Measurements from ENCODE around the gene TERB1.

The TERB1 gene, protein sequence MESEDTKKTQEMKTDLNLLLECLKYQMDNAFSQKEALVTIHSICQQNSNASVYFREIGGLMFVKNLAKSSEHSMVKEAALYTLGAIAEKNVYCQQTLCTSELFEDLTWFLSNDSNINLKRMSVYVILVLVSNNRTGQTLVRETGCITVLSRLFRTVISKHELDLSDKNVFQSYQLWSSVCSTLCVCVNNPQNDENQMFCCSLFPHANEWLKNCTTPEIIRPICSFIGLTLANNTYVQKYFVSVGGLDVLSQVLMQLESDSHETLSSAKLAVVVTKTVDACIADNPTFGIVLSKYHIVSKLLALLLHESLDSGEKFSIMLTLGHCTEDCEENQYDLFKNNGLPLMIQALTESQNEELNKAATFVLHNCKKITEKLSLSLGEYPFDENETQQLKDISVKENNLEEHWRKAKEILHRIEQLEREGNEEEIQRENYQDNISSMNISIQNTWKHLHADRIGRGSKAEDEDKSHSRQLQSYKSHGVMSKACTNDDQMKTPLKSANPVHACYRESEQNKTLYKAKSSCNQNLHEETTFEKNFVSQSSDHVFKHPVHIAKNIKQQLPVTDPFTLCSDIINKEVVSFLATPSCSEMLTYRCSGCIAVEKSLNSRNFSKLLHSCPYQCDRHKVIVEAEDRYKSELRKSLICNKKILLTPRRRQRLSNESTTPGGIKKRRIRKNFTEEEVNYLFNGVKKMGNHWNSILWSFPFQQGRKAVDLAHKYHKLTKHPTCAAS

DNA sequence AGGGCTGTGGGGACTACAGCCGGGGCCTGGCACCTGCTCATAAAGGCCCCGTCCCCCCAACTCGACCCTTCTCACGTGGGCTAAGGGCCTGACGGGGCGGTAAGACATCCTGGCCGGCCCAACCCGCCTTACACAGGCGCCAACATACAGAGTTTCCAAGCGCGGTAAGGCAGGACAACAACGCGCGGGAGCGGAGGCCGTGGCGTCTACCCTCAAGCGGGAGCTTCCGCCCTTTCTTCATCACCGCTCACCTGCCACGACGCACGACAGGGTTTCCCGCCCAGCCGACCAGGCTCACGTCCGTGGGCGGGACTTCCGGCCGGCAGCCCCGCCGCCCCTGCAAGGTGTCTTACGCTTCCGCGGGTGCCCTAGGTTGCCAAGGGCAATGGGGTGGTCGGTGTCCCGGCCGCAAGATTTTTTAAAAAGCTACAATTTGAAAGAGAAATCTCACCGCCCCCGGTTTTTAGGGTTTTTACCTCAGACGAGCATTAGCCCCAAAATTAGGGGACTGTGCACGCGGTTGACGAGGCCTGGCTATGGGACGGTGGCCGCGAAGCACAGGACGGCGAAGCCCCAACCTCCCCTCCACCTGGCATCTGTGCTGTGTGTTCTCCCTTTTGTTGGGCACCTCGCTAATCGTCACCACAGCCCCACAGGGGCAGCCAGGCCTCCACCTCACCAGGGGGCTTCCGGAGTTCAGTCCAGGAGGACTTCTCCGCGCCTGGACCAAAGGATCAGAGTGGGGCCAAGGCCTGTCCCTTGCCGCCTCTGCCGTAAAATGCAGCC is at the start of gene TERB1:
Gene TERB1, minus strand, starts transcription at position 265 of the 786 bp plus-strand sequence. CDS start 4,786 bp downstream, outside the sequence.
- no peak for DNase-seq (ENCODE audit: low spot score)

DNA sequence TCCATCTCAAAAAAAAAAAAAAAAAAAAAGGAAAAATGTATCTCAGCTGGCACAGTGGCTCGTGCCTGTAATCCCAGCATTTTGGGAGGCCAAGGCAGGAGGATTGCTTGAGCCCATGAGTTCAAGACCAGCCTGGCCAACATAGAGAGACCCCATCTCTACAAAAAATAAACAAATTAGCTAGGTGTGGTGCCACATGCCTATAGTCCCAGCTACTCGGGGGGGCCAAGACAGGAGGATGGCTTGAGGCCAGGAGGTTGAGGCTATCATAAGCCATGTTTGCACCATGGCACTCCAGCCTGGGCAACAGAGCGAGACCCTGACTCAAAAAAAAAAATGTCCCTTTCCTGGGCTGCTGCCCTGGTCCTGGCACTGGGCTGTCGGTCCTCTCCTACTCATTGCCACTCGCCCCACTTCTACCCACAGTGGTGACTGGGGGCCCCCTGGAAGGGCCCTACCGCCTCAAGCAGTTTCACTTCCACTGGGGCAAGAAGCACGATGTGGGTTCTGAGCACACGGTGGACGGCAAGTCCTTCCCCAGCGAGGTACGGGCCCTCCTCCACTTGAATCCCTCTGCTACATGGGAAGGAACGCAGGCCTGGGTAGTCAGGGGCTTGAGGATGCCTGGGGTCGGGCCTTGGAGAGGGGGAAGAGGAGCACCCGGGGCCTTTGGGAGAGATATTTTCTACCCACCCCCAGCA is 48.9 kb upstream of the TERB1 start:
- no peak for DNase-seq (ENCODE audit: low spot score)

DNA sequence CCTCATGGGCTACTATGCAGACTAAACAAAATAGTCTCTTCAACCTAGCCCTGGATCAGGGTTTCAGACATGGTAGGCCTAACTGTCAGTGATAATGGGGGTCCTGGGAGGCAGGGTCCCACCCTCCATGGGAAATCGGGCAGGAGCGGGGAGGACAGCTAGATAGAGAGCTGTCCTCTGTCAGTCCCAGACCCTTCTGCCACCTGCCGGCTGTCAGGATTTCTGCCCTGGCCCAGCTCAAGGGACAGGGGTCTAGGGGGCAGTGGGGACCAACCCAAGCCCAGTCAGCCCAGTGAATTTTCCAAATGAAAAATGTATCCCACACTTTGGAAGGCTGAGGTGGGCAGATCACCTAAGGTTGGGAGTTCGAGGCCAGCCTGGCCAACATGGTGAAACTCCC is 48.2 kb upstream of the TERB1 start:
- DNase-seq (ENCODE audit: low spot score), result no peak

DNA sequence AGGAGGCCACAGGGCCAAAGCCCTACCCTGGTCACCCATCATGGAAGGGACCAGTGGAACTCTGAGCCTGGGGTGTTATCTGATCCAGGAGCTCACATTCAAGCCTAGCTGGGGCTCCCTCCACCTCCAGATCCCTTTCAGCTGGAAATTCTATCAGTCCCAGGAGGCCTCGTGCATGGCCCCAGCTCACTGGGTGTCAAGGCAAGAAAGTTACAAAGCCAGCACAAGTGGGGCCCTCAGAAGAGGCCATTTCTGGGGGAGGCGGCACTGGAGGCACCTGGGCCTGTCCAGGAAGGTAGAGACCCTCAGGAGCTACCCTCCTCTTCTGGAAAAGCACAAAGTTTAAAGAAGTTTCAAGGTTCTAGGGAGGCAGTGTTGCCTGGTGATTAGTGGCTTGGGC is 47.6 kb upstream of the TERB1 start:
- no peak for DNase-seq (ENCODE audit: low spot score)

DNA sequence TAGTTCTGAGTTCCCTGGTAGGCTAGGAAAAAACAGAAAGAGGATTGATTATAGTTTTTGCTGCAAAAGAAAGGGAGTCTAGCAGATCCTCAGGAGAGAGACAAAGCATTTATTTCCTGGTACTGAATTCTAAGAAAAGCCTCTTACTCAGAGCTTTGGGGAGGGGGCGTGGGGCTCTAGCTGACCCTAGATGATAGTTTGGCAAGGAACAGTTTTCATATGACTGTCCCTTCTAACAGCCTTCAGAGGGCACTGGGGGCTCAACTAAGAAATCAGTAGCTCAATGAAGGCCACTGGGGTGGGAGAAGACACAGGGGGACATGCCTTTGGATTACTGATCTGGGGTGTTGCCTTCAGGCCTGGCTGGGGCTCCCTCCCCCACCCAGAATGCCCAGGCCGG is 46.8 kb upstream of the TERB1 start:
- DNase-seq (ENCODE audit: low spot score), result no peak

DNA sequence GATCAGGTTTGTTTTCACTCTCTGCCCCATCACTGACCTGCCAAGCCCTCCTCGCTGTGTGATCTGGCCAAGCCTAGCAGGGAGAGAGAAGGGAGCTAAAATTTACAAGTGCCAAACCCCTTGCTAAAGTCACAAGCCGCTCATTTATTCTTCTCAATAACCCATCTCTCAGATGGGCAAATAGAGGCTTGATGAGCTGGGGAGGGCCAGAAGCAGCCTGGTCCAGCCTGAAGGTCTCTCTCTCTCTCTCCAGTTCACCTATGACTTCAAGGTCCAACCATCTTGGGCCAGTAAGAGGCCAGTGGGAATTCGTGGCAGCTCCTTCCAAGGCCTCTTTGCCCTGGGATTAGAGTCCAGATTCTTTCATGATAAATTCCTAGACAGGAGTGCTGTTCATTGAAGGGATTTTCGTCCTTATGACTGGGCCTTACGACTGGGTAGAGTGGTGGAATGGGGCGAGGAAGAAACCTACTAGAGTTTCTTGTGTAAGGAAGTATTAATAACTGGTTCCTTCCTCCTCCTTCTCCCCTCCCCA is 46.2 kb upstream of the TERB1 start:
- no peak for DNase-seq (ENCODE audit: low spot score)

DNA sequence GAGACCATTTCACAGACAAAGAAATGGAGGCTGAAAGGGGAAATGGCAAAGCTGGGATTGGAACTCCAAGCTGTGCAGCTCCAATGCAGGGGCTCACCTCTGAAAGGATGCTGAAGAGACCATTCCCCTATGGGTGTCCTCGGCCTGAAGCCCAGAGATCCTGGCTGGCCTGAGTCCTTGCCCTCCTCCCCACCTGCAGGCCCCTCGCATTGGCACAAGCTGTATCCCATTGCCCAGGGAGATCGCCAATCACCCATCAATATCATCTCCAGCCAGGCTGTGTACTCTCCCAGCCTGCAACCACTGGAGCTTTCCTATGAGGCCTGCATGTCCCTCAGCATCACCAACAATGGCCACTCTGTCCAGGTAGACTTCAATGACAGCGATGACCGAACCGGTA is 45.4 kb upstream of the TERB1 start:
- DNase-seq (ENCODE audit: low spot score), result no peak

DNA sequence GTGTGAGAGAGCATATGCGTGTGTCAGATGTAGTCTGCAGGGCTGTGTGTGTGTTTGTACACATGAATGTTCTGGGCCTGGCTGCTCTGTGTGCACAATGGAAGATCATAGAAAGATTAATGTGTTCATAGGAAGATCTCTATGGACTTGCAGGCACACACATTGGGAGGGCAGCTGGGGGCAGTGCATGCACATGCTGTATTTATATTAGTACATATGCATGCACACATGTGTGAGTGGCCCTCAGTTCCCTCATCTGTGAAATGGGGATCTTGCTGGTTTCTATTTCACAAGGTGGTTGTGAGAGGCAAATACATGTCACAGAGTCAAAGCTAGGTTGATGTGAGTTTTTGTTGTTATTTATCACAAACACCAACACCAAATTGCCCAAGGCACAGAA is 44.9 kb upstream of the TERB1 start:
- DNase-seq (ENCODE audit: low spot score), result no peak

DNA sequence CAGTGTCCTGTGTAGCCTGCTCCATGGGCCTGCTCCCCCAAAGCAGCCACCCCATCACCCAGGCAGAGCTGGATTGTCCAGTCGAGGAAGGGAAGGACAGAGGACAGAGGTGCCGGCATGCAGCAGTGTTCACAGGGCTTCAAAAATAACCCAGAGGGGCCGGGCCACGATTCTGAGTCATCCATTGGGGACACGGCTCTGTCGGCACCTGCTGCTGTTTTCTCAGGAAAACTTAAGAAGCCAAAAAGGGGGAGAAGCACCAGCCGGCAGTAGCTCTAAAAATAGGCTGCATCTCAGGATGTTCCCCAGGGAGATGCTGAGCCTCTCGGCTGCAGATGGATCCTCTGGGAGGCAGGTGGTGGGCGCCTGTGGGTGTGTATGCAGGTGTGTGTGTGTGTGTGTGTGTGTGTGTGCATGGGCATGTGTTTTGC is 44.4 kb upstream of the TERB1 start:
- DNase-seq (ENCODE audit: low spot score), result no peak

DNA sequence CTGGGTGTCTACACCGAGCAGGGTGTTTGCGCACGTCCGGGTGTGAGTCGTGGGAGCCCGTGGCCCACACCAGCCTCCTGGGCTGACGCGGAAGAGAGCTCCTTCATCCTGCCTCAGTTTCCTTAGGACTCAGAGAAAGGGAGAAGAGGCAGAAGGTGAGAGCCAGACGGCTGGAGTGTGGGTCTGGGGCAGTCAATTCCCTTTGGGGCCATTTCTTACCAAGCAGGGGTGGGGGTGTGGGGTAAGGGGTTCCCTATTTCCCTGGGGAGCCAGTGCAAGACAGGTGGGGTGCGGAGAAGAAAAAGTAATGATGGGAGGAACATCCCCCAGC is 43.7 kb upstream of the TERB1 start:
- no peak for DNase-seq (ENCODE audit: low spot score)

DNA sequence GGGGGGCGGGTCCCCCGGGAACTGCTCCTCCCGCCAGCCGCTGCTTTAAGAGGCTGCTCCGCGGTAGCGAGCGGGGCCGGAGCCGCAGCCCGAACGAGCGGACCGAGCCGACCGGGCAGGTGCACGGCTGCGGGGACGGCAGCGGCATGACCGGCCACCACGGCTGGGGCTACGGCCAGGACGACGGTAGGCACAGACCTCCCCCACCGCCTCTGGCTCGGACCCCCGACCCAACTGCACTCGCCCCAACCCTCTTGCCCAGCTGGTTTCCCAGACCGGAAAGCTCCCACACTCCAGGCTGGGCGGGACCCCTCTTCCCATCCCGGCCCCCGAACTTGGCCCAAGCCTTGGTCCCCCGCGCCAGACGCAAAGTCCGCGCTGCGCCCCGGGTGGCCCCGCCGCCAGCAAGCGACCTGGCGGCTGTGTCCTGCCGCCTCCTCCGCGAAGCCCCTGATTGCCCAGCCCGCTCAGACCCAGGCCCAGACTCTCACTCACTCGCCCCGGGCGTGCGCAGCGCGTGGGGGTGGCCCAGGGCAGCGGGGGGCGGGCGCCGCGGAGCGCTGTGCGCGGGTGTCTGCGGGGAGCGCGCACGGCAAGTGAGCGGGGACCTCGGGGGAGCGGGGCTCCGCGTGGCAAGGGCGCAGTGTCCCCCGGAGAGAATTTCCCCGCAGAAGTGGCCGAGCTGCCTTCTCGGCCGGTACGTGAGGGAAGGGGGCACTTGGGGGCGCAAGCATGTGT is 43.1 kb upstream of the TERB1 start, which contains the start of gene CA7:
Gene CA7, plus strand, starts transcription at position 73 of the 738 bp plus-strand sequence. Its CDS starts 74 bp downstream, at position 147.
- DNase-seq (ENCODE audit: low spot score), result no peak

DNA sequence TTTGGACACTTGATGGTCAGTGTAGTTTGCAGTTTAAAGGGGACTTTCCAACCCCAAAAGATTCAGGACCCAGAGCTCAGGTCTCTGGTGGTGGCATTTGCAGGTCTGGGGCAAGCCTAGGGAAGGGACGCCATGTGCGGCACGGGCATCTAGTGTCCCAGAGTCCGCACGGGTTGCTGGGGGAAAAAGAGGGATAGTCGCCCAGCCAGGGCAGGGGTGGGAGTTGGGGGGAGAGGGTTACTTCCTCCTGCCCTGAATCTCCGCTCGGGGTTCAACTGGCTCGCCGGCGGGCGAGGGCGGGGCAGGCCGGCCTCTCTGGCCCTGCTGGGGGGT is 42.6 kb upstream of the TERB1 start:
- no peak for DNase-seq (ENCODE audit: low spot score)

DNA sequence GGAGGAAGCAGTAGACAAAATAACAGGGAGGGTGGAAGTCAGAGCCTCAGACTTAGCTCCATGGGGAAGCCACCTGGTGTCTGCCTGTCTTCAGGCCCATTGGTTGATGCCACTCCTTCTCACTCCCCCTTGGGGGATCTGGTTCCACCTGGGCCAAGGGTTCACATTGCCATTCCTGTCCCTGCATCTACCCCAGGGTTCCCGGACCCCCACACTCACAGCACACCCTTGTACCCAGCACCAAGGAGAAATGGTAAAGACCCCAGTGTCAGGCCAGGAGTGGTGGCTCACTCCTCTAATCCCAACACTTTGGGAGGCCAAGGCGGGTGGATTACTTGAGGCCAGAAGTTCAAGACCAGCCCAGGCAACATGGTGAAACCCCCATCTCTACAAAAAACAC is 41.8 kb upstream of the TERB1 start:
- DNase-seq (ENCODE audit: low spot score), result no peak

DNA sequence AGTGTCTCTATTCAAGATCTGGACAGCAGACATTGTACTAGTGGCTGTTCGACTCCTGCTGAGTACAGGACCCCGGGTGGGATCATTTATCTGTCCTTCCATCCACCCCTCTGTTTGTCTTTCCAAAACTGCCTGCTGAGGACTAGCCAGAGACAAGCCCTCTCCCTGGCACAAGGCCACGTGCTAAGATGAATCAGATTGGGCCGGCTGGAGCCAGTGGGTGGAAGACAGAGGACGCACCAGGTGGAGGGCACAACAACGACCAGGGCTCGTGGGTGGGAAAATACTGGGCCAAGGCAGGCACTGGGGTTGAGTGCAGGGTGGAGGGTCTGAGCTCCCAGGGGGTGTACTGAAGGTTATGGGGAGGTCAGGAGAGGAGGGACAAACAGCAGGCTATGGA is 41.4 kb upstream of the TERB1 start:
- no peak for DNase-seq (ENCODE audit: low spot score)

DNA sequence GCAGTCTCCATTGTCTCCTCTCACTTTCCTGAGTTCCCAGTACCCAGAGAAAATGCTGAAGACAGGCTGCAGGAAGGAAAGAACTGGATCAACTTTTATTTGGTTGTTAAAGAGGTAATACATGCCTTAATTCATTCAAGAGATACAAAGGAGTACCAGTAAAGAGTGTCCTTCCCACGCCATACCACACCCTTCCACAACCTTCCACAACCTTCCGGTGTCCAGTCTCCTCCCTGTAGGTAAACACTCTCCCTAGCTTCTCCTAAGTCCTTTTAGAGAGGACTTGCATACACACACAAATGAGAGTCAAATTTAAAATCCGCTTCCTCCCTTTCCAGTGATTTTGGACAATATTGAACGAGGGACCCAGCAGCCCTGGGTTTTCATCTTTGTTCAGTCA is 40.0 kb upstream of the TERB1 start:
- no peak for DNase-seq (ENCODE audit: low spot score)

DNA sequence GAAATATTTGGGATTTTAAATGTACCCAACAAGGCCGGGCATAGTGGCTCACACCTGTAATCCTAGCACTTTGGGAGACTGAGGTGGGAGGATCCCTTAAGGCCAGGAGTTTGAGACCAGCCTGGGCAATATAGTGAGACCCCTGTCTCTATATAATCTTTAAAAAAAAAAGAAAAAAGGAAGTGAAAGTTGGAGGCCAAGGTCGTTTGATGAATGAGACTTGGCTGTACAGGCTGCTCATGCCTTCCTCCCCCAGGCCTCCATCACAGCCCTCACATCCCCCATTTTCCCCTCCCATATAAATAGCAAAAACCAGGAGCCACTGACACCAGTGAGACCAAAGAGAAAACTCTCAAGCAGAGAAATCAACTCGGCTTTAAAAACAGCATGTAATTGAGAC is 39.5 kb upstream of the TERB1 start:
- no peak for DNase-seq (ENCODE audit: low spot score)

DNA sequence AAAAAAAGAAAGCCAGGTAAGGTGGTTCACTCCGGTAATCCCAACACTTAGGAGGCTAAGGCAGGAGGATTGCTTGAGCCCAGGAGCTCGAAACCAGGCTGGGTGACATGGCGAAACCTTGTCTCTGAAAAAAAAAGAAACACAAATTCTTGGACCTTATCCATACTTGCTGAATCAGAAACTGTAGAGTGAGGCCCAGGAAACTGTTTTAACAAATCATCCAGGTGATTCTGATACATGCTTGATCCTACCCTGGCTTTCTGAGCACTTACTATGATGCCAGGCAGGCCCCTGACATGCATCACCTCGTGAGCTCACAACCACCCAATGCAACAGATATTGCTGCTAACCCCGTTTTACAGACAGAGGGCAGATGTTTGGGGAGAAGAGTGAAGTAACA is 33.4 kb upstream of the TERB1 start:
- no peak for DNase-seq (ENCODE audit: low spot score)

DNA sequence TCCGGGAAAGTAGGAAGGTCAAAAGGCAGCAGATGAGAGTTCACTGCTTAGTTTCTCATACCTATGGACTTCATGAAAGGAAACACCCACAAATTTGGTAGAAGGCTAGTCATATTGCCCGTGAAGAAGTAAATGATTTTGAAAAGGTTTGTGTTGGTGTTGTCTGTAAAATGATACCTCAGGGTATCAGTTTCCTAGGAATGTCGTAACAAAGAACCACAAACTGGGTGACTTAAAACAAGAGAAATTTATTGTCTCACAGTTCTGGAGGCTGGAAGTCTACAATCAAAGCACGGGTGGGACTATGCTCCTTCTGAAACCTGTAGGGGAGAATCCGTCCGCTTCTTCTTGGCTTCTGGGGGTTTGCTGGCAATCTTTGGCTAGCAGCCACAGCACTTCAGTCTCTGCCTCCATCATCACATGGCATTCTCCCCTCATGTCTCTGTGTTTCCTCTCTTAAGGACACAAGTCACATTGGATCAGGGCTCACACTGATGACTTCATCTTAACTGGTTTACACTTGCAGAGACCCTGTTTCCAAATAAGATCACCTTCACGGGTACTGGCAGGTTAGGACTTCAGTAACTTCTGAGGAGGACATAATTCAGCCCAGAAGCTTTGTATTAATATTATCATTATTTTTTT is 31.4 kb upstream of the TERB1 start:
- DNase-seq (ENCODE audit: low spot score), result no peak

DNA sequence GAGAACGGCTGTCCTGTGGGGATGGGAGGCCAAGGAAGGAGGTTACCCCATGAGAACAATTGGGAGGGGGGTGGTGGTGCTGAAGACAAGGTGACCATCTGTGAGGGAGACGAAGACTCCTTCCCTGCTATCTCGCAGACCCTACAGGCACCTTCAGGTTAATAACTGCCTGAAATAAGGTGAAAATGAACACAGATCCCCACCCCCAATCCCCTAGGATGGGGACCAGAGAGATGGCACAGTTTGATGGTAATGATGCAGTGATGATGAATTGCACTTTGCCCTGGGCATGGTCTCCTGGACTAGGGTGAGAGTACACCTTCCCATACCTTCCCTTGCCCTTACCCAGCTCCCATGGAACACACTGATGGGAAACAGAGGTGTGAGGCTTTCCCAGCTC is 30.8 kb upstream of the TERB1 start:
- DNase-seq (ENCODE audit: low spot score), result no peak
